IMR-90 (cell line): ENCODE results near the gene OXLD1. TPM values are rescaled to one million over a fixed set of nuclear protein-coding genes. Genes with fewer than 3 reads are reported as not detected.

Source experiments
- ATAC-seq: fragments of 200-7000 bp; cut with Tn5 transposase; 2 replicates; pipeline ENCODE4 v1.9.1; 2020; ENCODE audit warnings: low read depth, mild to moderate bottlenecking, moderate library complexity
- BruUV-seq: library from RNA; stranded (reverse); fragments of 400-500 nt; replicated peaks from 2 replicates; lab custom pipeline; 2021; lab: Mats Ljungman, UMichigan
- CTCF ChIA-PET: fragments of 300-600 bp; formaldehyde crosslinking; extraction: SDS; loops from one replicate; lab custom pipeline; 2021; ENCODE audit warnings: antibody characterized with exemption; lab: Yijun Ruan, JAX
- POLR2A ChIA-PET: fragments of 300-600 bp; sonication (Branson Sonifier 250); formaldehyde crosslinking; loops from one replicate; lab custom pipeline; 2022; ENCODE audit warnings: antibody characterized with exemption; ENCODE audit not compliant: unreplicated experiment; lab: Charles Lee
- DNase-seq: peaks from one replicate; pipeline ENCODE4 v3.0.0; 2013
- H2AFZ ChIP-seq: replicated peaks from 2 replicates; pipeline ENCODE3; 2013; ENCODE audit warnings: low read length, mild to moderate bottlenecking; ENCODE audit not compliant: poor library complexity
- H2AK5ac ChIP-seq: 2 replicates; pipeline ENCODE4 v1.6.1; 2013; ENCODE audit warnings: low read depth, low read length, inconsistent platforms
- H2AK9ac ChIP-seq: replicated peaks from 2 replicates; pipeline ENCODE3; 2013; ENCODE audit warnings: mild to moderate bottlenecking, low read depth, low read length, moderate library complexity; ENCODE audit not compliant: poor library complexity
- H2BK120ac ChIP-seq: 2 replicates; pipeline ENCODE4 v1.6.1; 2013; ENCODE audit warnings: low read depth, low read length, inconsistent platforms
- H2BK15ac ChIP-seq: 3 replicates; pipeline ENCODE4 v1.6.1; 2013; ENCODE audit warnings: low read depth, low read length, inconsistent platforms
- H2BK20ac ChIP-seq: 2 replicates; pipeline ENCODE4 v1.6.1; 2013; ENCODE audit warnings: low read depth, mild to moderate bottlenecking, inconsistent platforms, low read length, moderate library complexity
- H2BK5ac ChIP-seq: 2 replicates; pipeline ENCODE4 v1.6.1; 2013; ENCODE audit warnings: mild to moderate bottlenecking, low read depth, low read length, inconsistent platforms; ENCODE audit not compliant: poor library complexity, severe bottlenecking
- H3K14ac ChIP-seq: replicated peaks from 2 replicates; pipeline ENCODE4 v1.6.1; 2013; ENCODE audit warnings: low read depth, low read length, inconsistent platforms
- H3K18ac ChIP-seq: 2 replicates; pipeline ENCODE4 v1.6.1; 2013; ENCODE audit warnings: low read depth, low read length, control low read depth
- H3K23ac ChIP-seq: 2 replicates; pipeline ENCODE4 v1.6.1; 2013; ENCODE audit warnings: low read depth, low read length, inconsistent platforms
- H3K27ac ChIP-seq: 2 replicates; pipeline ENCODE4 v1.5.1; 2013; ENCODE audit warnings: mild to moderate bottlenecking, control low read depth, low read length; ENCODE audit not compliant: insufficient read depth
- H3K27me3 ChIP-seq: 2 replicates; pipeline ENCODE4 v1.6.1; 2013; ENCODE audit warnings: low read length; ENCODE audit not compliant: control insufficient read depth, insufficient read depth
- H3K36me3 ChIP-seq: 2 replicates; pipeline ENCODE4 v1.6.1; 2013; ENCODE audit warnings: low read length, mixed read lengths; ENCODE audit not compliant: control insufficient read depth, insufficient read depth
- H3K4ac ChIP-seq: 2 replicates; pipeline ENCODE4 v1.6.1; 2013; ENCODE audit warnings: low read depth, low read length, inconsistent platforms
- H3K4me1 ChIP-seq: 2 replicates; pipeline ENCODE4 v1.6.1; 2013; ENCODE audit warnings: low read length, mixed read lengths; ENCODE audit not compliant: control insufficient read depth, insufficient read depth
- H3K4me2 ChIP-seq: 2 replicates; pipeline ENCODE4 v1.6.1; 2013; ENCODE audit warnings: low read depth, mild to moderate bottlenecking, control low read depth, low read length, moderate library complexity
- H3K4me3 ChIP-seq: 2 replicates; pipeline ENCODE4 v1.5.1; 2013; ENCODE audit warnings: low read depth, mild to moderate bottlenecking, control low read depth, low read length, moderate library complexity; ENCODE audit not compliant: insufficient read depth
- H3K56ac ChIP-seq: 2 replicates; pipeline ENCODE4 v1.6.1; 2013; ENCODE audit warnings: low read length, inconsistent platforms; ENCODE audit not compliant: insufficient read depth; ENCODE audit errors: extremely low read depth
- H3K79me1 ChIP-seq, 2 experiments: 2 replicates each; pipeline ENCODE4 v1.6.1; 2013; ENCODE audit warnings: low read length in 2 of 2, inconsistent platforms in 1 of 2, low read depth in 1 of 2
- H3K9ac ChIP-seq: 2 replicates; pipeline ENCODE4 v1.6.1; 2013; ENCODE audit warnings: low read depth, low read length, control low read depth
- H3K9me1 ChIP-seq: 2 replicates; pipeline ENCODE4 v1.6.1; 2013; ENCODE audit warnings: low read length, inconsistent platforms; ENCODE audit not compliant: insufficient read depth
- H3K9me3 ChIP-seq: 2 replicates; pipeline ENCODE4 v1.6.1; 2013; ENCODE audit warnings: low read length; ENCODE audit not compliant: control insufficient read depth, insufficient read depth
- H4K20me1 ChIP-seq: 2 replicates; pipeline ENCODE4 v1.6.1; 2013; ENCODE audit warnings: low read length, inconsistent platforms; ENCODE audit not compliant: insufficient read depth
- H4K5ac ChIP-seq: 2 replicates; pipeline ENCODE4 v1.6.1; 2013; ENCODE audit warnings: mild to moderate bottlenecking, low read depth, low read length, control low read depth
- H4K8ac ChIP-seq, 2 experiments: 2 replicates each; pipeline ENCODE4 v1.6.1; 2013; ENCODE audit warnings: low read depth in 2 of 2, low read length in 2 of 2, control low read depth in 1 of 2, inconsistent platforms in 1 of 2
- H4K91ac ChIP-seq: 2 replicates; pipeline ENCODE4 v1.6.1; 2013; ENCODE audit warnings: low read depth, low read length, inconsistent platforms; ENCODE audit not compliant: insufficient read depth
- CEBPB ChIP-seq: IDR thresholded peaks from 2 replicates; pipeline ENCODE4 v1.6.1; 2012; ENCODE audit warnings: low read depth, low read length, improper control_type of control experiment
- CHD1 ChIP-seq: IDR thresholded peaks from 2 replicates; pipeline ENCODE4 v1.6.1; 2012; ENCODE audit warnings: low read depth, low read length, improper control_type of control experiment
- CTCF ChIP-seq: conservative IDR thresholded peaks from 2 replicates; pipeline ENCODE4 v1.5.1; 2012; ENCODE audit warnings: mild to moderate bottlenecking, low read depth, low read length, improper control_type of control experiment
- ELK1 ChIP-seq: fragments of 150-350 bp; IDR thresholded peaks from 2 replicates; pipeline ENCODE4 v1.6.1; 2016; ENCODE audit warnings: low read depth, mild to moderate bottlenecking, low read length, moderate library complexity, borderline replicate concordance
- FOS ChIP-seq: fragments of 150-350 bp; IDR thresholded peaks from 2 replicates; pipeline ENCODE4 v1.6.1; 2016; ENCODE audit warnings: low read depth, low read length
- MAFK ChIP-seq: IDR thresholded peaks from 2 replicates; pipeline ENCODE4 v1.6.1; 2012; ENCODE audit warnings: low read depth, low read length, improper control_type of control experiment
- NFE2L2 ChIP-seq: fragments of 150-350 bp; IDR thresholded peaks from 2 replicates; pipeline ENCODE4 v1.6.1; 2016; ENCODE audit warnings: low read depth, mild to moderate bottlenecking, low read length
- POLR2A ChIP-seq: IDR thresholded peaks from 2 replicates; pipeline ENCODE4 v1.6.1; 2012; ENCODE audit warnings: mild to moderate bottlenecking, low read depth, low read length
- RAD21 ChIP-seq: IDR thresholded peaks from 2 replicates; pipeline ENCODE4 v1.6.1; 2012; ENCODE audit warnings: low read length, improper control_type of control experiment
- USF2 ChIP-seq: fragments of 150-350 bp; IDR thresholded peaks from 2 replicates; pipeline ENCODE4 v1.6.1; 2017; ENCODE audit warnings: mild to moderate bottlenecking, antibody characterized with exemption, low read length, low read depth
- WGBS, 2 experiments: methylation state at CpG; one replicate each; pipeline versions ENCODE4 v1.1.5 to v1.1.7; 2013; ENCODE audit warnings: missing lambda C conversion rate in 2 of 2; ENCODE audit not compliant: insufficient read length in 1 of 2; ENCODE audit errors: extremely low coverage in 2 of 2; 5-methylcytosine and 5-hydroxymethylcytosine counted together
- dilution Hi-C: fragments of 300-500 bp; cut with HindIII; formaldehyde crosslinking; loops from one replicate; pipeline ENCODE4 v1.14.3; 2018; ENCODE audit warnings: low sequenced_read_pairs; ENCODE audit not compliant: unreplicated experiment
- in situ Hi-C: fragments of 300-500 bp; cut with MboI; formaldehyde crosslinking; loops from 3 replicates; pipeline ENCODE4 v1.14.3; 2019; ENCODE audit warnings: low sequenced_read_pairs, inconsistent platforms, mixed read lengths
- intact Hi-C: fragments of 100-400 bp; cut with micrococcal nuclease; formaldehyde crosslinking; loops from 2 replicates; pipeline ENCODE4 v1.10.0; 2022
- polyA plus RNA-seq, 3 experiments: library from polyadenylated mRNA; depleted of rRNA; stranded (reverse); fragments of >200 nt; gene quantifications; 2 replicates each; pipeline ENCODE4 v1.2.3, GENCODE V29; 2012; ENCODE audit warnings: low replicate concordance in 1 of 3
- total RNA-seq: library from RNA; depleted of rRNA; stranded (reverse); fragments of >200 nt; gene quantifications from 2 replicates; pipeline ENCODE4 v1.2.3, GENCODE V29; 2012

The OXLD1 gene
- total and polyA plus RNA-seq, 2 of the 4 experiments (the other 2 are of a cell fraction) = 9.9 to 22.3 TPM

GRCh38 chr17:81700353-81701287, 34.2 kb upstream of the OXLD1 start:
- no peak overlapping the region for H3K4me2 ChIP-seq
- no peak overlapping the region for H2BK15ac ChIP-seq
- H3K14ac ChIP-seq = no peak overlapping the region
- H3K9me3 ChIP-seq = no peaks in the 10 kb centered on the region
- H3K27me3 ChIP-seq = no peaks in the 10 kb centered on the region
- H3K9me1 ChIP-seq = no peaks in the 10 kb centered on the region
- no peak overlapping the region for H3K4me3 ChIP-seq
- no peak overlapping the region for H2AFZ ChIP-seq
- in situ Hi-C loops = no loop called here
- no peak overlapping the region for H4K5ac ChIP-seq
- H2BK20ac ChIP-seq = no peak overlapping the region
- TF ChIP-seq CEBPB = no peak
- TF ChIP-seq NFE2L2 = no peak
- TF ChIP-seq CHD1 = no peak
- no peak for TF ChIP-seq USF2
- no peak for TF ChIP-seq ELK1
- no peak for TF ChIP-seq FOS
- TF ChIP-seq MAFK = no peak
- no peak for TF ChIP-seq CTCF
- TF ChIP-seq POLR2A = no peak
- TF ChIP-seq RAD21 = no peak
- H4K8ac ChIP-seq = no peak overlapping the region
- no peak overlapping the region for H3K23ac ChIP-seq
- H4K91ac ChIP-seq = no peak overlapping the region
- no peak for DNase-seq
- no peak overlapping the region for H2AK9ac ChIP-seq
- dilution Hi-C loops = no loop called here
- H3K56ac ChIP-seq = no peak overlapping the region
- no peak for ATAC-seq
- no peak overlapping the region for H3K27ac ChIP-seq
- ChIA-PET CTCF (interaction anchor here (0.6 kb wide), 1 partner anchor 12 kb away, joined by 4 read pairs; no protein-coding TSS in a partner anchor), POLR2A (no interaction called here)
- H2BK5ac ChIP-seq = no peak overlapping the region
- WGBS, 2 experiments = 86% methylated on average over 10 of the region's 25 CpGs; no CpG with 5 or more reads in 1 of the 2 experiments
- H3K36me3 ChIP-seq = peaks cover 47% of the 10 kb centered on the region
- no peak overlapping the region for H2BK120ac ChIP-seq
- H2AK5ac ChIP-seq = no peak overlapping the region
- intact Hi-C loops = no loop called here
- peaks cover 7% of the 10 kb centered on the region for H3K4me1 ChIP-seq
- H4K20me1 ChIP-seq = peaks cover 55% of the 10 kb centered on the region
- BruUV-seq = no TSS peak
- H3K79me1 ChIP-seq = peaks cover 15 to 65% of the 10 kb centered on the region in 2 experiments
- no peak overlapping the region for H3K18ac ChIP-seq
- H3K9ac ChIP-seq = no peak overlapping the region
- H3K4ac ChIP-seq = no peak overlapping the region
